Measurements from ENCODE around the gene GAS6.

Gene GAS6

DNA sequence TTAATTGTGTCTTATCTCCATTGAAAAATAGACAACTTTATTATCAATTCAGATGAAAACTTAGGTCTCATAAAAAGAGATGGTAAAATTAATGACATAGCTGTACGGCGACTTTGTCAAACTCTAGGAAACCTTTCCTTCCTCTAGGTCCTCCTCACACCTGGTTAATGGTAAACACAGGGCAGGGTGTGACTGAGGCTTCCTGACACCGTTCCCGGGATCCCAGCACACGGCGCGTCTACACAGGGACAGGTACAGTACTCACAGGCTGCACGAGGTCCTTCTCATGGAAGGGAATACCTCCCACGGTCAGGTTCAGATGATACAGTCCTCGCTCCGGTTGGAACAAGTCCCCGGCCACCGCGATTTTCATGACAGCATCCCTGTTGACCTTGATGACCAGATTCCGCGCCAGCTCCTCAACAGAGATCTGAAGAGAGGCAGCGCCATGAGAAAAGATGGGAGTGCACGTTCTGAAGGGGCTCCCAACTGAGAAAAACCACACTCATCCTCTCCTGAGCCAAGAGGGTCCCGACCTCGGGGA, 35.5 kb downstream of the GAS6 start:
- Histone ChIP-seq H3K9me3 (ENCODE audit: control insufficient read depth, insufficient read depth, low read depth, low read length) (no peaks in the 10 kb centered on the region), H3K36me3 (ENCODE audit: control insufficient read depth in 2 of 2, insufficient read depth in 1 of 2, low read length in 2 of 2) (peaks cover 0 to 17% of the 10 kb centered on the region in 2 experiments; a peak in 2 of 3 replicates), H3K4me3 (ENCODE audit: low read depth, low read length) (no peak overlapping the region), H3K27ac (ENCODE audit: extremely low read depth, low read depth, low read length) (no peak overlapping the region), H3K4me1 (ENCODE audit: control insufficient read depth, insufficient read depth, low read length) (no peaks in the 10 kb centered on the region)
- ChIA-PET POLR2A (no interaction called here), CTCF (no interaction called here)
- TF ChIP-seq, protein P1, sequence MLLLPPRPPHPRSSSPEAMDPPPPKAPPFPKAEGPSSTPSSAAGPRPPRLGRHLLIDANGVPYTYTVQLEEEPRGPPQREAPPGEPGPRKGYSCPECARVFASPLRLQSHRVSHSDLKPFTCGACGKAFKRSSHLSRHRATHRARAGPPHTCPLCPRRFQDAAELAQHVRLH (tag by site-specific recombination; IDR thresholded peaks at IDR 0.05), result no peak
- TF ChIP-seq ZNF837 (tag by site-specific recombination; IDR thresholded peaks at IDR 0.05) (no peak), ZNF335 (tag by site-specific recombination; conservative IDR thresholded peaks at IDR 0.05) (no peak), ZNF747 (tag by site-specific recombination; IDR thresholded peaks at IDR 0.05) (no peak), ZNF670 (tag by site-specific recombination; IDR thresholded peaks at IDR 0.05; ENCODE audit: low read depth) (no peak), ZNF423 (tag by site-specific recombination; IDR thresholded peaks at IDR 0.05) (no peak), ZNF555 (tag by site-specific recombination; conservative IDR thresholded peaks at IDR 0.05) (no peak), ZNF292 (tag by site-specific recombination; IDR thresholded peaks at IDR 0.05; ENCODE audit: borderline replicate concordance, low read depth) (no peak), GLI2 (tag by site-specific recombination; IDR thresholded peaks at IDR 0.05; ENCODE audit: borderline replicate concordance, low read depth) (no peak), ZNF146 (tag by site-specific recombination; IDR thresholded peaks at IDR 0.05) (no peak), ZNF354C (tag by site-specific recombination; IDR thresholded peaks at IDR 0.05; ENCODE audit: borderline replicate concordance, low read depth) (no peak)
- TF ChIP-seq, protein P2, sequence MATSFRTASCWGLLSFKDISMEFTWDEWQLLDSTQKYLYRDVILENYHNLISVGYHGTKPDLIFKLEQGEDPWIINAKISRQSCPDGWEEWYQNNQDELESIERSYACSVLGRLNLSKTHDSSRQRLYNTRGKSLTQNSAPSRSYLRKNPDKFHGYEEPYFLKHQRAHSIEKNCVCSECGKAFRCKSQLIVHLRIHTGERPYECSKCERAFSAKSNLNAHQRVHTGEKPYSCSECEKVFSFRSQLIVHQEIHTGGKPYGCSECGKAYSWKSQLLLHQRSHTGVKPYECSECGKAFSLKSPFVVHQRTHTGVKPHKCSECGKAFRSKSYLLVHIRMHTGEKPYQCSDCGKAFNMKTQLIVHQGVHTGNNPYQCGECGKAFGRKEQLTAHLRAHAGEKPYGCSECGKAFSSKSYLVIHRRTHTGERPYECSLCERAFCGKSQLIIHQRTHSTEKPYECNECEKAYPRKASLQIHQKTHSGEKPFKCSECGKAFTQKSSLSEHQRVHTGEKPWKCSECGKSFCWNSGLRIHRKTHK (tag by site-specific recombination; IDR thresholded peaks at IDR 0.05), result no peak
- TF ChIP-seq, protein P3, sequence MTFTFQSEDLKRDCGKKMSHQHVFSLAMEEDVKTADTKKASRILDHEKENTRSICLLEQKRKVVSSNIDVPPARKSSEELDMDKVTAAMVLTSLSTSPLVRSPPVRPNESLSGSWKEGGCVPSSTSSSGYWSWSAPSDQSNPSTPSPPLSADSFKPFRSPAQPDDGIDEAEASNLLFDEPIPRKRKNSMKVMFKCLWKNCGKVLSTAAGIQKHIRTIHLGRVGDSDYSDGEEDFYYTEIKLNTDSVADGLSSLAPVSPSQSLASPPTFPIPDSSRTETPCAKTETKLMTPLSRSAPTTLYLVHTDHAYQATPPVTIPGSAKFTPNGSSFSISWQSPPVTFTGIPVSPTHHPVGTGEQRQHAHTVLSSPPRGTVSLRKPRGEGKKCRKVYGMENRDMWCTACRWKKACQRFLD (tag by site-specific recombination; IDR thresholded peaks at IDR 0.05), result no peak
- TF ChIP-seq, protein P4, sequence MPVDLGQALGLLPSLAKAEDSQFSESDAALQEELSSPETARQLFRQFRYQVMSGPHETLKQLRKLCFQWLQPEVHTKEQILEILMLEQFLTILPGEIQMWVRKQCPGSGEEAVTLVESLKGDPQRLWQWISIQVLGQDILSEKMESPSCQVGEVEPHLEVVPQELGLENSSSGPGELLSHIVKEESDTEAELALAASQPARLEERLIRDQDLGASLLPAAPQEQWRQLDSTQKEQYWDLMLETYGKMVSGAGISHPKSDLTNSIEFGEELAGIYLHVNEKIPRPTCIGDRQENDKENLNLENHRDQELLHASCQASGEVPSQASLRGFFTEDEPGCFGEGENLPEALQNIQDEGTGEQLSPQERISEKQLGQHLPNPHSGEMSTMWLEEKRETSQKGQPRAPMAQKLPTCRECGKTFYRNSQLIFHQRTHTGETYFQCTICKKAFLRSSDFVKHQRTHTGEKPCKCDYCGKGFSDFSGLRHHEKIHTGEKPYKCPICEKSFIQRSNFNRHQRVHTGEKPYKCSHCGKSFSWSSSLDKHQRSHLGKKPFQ (tag by site-specific recombination; IDR thresholded peaks at IDR 0.05), result no peak
- TF ChIP-seq, protein P5, sequence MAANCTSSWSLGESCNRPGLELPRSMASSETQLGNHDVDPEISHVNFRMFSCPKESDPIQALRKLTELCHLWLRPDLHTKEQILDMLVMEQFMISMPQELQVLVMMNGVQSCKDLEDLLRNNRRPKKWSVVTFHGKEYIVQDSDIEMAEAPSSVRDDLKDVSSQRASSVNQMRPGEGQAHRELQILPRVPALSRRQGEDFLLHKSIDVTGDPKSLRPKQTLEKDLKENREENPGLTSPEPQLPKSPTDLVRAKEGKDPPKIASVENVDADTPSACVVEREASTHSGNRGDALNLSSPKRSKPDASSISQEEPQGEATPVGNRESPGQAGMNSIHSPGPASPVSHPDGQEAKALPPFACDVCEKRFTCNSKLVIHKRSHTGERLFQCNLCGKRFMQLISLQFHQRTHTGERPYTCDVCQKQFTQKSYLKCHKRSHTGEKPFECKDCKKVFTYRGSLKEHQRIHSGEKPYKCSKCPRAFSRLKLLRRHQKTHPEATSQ (tag by site-specific recombination; IDR thresholded peaks at IDR 0.05), result no peak
- TF ChIP-seq, protein P6, sequence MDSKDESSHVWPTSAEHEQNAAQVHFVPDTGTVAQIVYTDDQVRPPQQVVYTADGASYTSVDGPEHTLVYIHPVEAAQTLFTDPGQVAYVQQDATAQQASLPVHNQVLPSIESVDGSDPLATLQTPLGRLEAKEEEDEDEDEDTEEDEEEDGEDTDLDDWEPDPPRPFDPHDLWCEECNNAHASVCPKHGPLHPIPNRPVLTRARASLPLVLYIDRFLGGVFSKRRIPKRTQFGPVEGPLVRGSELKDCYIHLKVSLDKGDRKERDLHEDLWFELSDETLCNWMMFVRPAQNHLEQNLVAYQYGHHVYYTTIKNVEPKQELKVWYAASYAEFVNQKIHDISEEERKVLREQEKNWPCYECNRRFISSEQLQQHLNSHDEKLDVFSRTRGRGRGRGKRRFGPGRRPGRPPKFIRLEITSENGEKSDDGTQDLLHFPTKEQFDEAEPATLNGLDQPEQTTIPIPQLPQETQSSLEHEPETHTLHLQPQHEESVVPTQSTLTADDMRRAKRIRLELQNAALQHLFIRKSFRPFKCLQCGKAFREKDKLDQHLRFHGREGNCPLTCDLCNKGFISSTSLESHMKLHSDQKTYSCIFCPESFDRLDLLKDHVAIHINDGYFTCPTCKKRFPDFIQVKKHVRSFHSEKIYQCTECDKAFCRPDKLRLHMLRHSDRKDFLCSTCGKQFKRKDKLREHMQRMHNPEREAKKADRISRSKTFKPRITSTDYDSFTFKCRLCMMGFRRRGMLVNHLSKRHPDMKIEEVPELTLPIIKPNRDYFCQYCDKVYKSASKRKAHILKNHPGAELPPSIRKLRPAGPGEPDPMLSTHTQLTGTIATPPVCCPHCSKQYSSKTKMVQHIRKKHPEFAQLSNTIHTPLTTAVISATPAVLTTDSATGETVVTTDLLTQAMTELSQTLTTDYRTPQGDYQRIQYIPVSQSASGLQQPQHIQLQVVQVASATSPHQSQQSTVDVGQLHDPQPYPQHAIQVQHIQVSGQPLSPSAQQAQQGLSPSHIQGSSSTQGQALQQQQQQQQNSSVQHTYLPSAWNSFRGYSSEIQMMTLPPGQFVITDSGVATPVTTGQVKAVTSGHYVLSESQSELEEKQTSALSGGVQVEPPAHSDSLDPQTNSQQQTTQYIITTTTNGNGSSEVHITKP (tag by site-specific recombination; IDR thresholded peaks at IDR 0.05), result no peak
- TF ChIP-seq, protein P7, sequence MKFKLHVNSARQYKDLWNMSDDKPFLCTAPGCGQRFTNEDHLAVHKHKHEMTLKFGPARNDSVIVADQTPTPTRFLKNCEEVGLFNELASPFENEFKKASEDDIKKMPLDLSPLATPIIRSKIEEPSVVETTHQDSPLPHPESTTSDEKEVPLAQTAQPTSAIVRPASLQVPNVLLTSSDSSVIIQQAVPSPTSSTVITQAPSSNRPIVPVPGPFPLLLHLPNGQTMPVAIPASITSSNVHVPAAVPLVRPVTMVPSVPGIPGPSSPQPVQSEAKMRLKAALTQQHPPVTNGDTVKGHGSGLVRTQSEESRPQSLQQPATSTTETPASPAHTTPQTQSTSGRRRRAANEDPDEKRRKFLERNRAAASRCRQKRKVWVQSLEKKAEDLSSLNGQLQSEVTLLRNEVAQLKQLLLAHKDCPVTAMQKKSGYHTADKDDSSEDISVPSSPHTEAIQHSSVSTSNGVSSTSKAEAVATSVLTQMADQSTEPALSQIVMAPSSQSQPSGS (tag by site-specific recombination; IDR thresholded peaks at IDR 0.05; ENCODE audit: low read depth), result no peak
- TF ChIP-seq, protein P8, sequence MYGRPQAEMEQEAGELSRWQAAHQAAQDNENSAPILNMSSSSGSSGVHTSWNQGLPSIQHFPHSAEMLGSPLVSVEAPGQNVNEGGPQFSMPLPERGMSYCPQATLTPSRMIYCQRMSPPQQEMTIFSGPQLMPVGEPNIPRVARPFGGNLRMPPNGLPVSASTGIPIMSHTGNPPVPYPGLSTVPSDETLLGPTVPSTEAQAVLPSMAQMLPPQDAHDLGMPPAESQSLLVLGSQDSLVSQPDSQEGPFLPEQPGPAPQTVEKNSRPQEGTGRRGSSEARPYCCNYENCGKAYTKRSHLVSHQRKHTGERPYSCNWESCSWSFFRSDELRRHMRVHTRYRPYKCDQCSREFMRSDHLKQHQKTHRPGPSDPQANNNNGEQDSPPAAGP (tag by site-specific recombination; IDR thresholded peaks at IDR 0.05), result no peak

Data from HEK293 (cell line).